NCI-H510A (cell line): ENCODE data around the gene BBLN.
"Not testable (repeated sequence)": the region's sequence is repeated elsewhere in the genome, so short reads cannot be mapped to it uniquely, and the experiment has no call there.

Experiments used
- DNase-seq: peaks from one replicate; lab custom pipeline; 2025; lab: John Stamatoyannopoulos, UW

The BBLN gene

DNA sequence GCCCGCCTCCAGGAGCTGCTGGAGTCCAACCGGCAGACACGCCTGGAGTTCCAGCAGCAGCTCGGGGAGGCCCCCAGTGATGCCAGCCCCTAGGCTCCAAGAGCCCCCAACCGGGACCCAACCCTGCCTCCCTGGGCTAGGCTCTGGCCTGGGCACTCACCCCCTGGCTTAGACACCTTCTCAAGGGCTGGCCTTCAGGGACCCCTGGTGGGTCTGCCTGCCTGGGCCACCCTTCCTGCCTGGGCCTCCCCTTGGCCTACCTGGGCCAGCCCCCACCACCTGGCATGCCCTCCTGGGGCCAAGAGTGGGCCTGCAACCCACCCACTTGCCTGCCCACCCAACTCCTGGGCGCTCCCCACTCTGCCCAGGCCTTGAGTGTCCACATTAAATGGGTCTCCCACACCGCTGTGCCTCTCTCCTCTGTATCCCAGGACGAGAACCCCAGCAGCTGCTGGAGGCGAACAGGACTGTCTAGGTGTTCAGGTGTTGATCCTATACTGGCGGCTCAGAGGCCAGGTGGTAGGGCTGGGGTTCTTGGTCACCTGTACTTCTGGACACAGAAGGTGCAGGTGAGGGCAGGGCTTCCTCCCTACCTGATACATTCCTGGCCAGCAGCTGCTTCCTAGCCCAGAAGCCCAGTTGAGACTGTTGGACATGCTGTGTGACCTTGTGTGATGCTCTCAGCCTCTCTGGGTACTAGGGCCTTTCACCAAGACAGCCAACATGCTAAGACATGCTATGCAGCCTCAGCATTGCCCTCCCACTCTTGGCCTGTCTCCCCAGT is 3.6 kb downstream of the BBLN start:
- no peak for DNase-seq

DNA sequence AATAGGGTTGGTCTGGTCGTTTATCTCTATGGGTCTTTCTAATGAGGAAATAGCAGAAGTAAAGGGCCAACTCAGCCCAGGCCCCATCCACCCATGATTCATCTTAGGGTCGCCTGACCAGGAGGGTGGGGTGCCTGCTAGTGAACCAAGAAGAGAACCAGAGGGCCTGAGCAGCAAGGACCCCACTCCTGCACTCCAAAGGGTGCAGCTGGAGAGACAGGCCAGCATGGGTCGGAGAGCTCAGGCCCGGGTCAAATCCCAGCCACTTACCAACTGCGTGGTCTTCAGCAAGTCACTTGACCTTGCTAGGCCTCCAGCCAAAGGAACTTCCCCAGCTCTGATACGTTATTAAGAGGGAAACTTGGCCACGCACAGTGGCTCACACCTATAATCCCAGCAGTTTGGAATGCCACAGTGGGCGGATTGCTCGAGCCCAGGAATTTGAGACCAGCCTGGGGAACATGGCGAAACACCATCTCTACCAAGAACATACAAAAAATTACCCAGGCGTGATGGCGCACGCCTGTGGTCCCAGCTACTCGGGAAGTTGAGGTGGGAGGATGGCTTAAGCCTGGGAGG is 4.3 kb downstream of the BBLN start:
- DNase-seq = no peak

DNA sequence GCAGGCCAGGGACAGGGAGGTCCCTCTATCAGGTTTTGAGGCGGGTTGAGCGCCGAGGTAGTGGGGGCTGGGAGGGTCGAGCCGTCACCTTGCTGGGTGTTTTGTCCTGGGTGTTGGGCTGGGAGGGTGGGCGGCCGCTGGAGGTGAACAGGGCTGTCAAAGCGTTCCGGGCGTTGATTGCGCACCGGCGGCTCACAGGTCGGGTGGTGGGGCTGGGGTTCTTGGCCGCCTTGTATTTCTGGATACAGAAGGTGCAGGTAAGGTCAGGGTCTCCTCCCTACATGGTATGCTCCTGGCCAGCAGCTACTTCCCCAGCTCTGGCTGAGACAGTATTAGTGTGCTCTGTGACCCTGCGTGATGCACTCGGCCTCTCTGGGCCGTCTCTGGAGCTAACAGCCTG is 6.1 kb downstream of the BBLN start:
- no peak for DNase-seq

DNA sequence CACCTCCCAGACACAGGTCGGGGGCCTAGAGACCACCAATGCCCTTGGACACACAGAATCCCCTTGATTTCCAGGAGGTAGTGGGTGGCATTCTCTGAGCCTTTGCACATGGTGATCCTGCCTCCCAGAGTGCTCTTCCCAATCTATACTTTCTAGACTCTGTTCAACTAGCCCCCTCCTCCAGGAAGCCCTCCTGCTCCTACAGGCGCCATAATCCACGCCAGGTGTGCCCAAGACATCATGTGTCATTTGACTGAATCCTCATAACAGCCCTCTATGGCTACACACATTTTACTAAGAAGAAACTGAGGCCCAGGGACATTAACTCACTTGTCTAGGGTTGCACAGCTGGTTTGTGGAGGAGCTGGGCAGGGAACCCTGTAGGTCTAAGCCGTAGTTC is 7.1 kb downstream of the BBLN start:
- no peak for DNase-seq

DNA sequence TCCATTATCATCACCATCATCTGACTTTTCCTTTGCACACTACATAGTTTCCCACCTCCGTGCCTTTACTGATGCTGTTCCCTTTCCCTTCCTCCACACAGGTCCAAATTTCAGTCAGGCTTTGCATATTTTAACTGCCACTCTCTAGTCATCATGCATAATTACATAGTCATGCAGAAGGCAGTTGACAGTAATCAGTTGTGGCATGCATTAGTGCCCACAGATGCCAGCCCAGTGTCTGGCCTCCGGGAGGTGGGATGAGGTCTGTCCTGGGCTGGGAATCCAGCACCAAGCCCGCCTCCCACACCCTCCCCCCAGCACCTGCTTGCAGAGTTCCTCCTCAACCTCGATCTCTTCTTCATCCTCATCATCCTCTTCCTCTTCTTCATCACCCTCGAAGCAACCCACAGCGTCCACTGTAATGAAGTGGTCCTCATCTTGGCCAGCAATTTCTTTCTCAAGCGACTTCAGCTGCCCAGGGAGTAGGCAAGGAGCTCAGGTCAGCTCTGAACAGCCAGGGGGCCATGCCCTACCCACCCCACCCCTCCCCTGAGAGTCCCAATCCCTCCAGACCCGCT is 8.8 kb downstream of the BBLN start:
- DNase-seq = no peak

DNA sequence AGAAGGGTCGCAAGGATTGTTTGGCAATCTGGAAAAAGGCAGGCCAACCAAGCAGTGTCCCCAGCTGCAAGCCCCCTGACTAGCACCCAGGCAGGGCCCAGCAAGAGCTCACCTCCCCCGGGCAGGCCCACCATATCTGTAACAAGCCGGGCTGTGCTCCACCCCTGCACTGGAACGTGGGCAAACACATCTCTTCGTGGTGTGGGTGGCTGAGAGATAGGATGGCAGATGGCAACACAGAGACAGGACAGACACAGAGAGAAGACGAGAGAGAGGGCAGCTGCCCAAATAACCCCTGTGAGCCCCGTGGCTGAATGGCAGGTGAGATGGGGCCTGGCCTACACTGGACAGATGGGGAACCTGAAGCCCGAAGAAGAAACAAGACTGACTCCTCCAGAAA is 9.4 kb downstream of the BBLN start:
- DNase-seq = no peak

DNA sequence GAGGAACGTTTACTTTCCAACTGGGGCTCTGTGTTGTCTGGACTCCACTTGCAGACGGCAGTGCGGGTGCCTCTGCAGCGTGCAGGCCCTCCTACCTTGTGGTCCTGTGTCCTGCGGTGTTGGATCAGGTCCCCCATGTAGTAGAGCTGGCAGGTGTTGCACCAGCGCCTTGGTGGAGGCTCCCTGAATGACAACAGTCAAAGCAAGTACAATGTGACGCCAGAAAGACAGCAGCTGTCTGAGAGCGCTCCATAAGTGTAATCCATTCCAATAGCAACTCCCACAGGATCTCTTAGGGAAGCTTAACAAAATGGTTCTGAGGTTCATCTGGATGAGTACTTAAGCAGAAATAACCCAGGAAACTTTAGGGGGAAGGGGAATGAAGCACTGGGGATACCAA is 9.9 kb downstream of the BBLN start:
- no peak for DNase-seq

DNA sequence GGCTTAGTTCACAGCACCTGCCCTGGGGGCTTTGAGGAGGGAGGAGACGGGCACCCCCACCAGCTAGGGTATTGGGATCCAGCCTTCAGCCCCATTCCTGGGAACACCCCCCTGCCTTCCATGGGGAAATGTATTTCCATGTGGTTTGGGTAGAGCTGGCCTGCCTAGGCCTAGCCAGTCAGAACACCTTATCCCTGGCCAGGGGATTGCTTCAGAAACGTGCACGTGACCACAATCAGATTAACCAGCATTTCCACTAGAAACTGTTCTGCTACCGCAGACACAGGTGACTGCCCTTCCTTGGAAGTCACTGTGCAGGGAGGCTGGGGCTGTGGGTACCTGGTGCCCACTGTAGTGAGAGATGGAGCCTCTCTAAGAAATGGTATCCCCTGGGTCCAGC is 14.0 kb downstream of the BBLN start:
- no peak for DNase-seq

DNA sequence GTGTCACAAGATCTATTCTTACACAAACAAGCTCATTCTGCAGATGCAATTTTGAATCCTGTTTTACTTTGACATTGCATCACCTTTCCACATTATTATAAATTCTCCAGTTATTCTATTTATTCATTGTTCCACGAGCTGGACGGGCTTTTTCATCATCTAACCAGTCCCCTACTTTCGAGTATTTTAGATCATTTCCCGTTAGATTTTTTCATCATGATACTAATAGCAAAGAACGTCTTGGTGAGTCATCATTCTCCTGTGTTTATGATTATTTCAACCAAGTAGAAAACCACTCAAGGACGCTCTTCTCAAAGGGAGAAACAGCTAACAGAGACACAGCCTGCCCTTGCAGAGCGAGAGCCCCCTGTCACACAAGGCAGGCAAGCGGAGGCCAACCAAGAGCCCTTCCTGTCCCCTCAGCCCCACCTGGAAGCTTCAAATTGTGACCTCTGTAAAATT is 15.1 kb downstream of the BBLN start:
- DNase-seq = no peak

DNA sequence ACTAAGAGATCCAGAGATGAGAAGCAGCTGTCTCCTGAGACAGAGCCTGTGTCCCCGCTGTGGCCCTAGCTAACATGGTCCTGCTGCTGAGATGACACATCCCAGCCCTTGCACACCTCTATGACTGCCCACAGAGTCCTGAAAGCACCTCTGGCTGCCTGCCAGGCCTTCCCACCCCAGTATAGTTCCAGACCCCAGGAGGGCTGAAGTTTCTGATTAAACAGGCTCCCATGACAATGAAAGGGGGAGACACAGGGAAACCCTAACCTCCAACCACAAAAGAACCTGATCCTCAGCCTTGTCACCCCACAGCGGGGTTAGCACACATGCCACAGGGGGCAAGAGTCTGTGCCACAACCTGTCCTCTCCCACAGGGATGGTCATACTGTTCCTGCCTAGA is 15.7 kb downstream of the BBLN start:
- no peak for DNase-seq

DNA sequence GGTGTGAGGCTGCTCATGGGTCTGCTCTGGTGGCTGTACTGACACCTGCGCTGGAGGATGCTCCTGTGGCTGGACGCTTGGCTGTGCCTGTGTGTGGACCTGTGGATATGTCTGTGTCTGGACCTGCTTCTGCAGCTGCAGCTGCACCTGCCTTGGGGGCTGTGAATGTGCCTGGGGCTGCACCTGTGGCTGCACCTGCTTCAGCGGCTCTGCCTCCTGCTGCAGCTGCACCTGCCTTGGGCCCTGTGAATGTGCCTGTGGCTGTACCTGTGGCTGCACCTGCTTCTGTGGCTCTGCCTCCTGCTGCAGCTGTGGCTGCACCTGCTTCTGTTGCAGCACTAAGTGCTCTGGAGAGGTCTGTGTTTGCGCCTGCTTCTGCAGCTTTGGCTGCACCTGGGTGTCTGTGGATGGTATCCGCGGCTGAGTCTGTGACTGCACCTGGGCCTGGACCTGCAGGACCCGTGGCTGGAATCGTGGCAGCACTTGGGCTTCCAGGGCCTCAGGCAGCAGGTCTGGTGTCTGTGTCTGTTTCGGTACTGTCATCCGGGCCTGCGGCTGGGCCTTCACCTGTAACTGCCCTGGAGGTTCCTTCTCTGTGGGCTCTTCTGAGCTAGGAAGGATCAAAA is 18.9 kb downstream of the BBLN start:
- DNase-seq = no peak

DNA sequence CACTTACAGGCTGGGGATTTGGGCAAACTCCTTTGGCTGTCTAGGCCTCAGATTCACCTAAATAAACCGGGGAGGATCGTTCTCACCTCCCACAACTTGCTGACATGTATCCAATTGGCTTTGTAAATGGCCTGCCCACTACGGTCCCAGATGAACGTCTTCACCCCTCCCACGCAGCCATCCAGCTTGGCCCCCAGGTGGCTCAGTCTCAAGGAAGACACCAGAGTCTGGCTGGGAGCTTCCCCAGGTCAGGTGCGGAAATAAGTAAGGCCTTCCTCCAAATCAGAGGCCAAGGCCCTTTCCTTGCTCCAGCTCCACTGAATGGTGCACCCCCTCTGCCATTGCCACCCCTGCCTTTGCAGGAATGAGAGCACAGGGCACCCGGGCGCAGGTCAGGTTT is 19.9 kb downstream of the BBLN start:
- no peak for DNase-seq

DNA sequence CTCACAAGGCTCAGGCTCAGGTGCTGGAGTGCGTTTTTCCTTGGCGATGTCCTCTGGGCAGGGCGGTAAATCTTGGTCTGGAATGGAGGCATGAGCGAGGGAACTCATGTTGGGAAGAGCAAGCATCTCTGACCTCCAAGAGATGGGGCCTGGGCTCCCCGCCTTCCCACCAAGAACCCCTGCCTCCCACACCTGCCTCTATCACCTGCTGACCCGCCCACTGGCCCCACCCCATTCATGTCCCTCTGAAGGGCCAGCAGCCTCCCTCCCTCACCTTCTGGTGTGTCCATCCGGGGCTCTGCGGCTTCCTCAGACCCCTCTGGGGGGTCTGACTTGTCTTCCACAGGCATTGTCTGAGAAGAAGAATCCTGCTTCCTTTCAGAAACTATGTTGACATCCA is 20.4 kb downstream of the BBLN start:
- DNase-seq = no peak

DNA sequence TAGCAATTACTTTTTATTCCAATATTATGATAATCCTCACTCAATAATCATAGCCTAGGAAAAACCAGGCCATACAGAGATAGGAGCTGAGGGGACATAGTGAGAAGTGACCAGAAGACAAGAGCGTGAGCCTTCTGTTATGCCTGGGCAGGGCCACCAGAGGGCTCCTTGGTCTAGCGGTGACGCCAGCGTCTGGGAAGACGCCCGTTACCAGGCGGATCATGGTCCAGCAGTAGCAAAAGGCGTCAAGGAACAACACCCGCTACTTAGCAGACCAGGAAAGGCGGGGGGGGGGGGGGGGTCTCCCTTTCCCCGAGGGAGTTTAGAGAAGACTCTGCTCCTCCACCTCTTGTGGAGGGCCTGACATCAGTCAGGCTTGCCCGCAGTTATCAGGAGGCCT is 21.4 kb downstream of the BBLN start:
- not testable (repeated sequence) for DNase-seq

DNA sequence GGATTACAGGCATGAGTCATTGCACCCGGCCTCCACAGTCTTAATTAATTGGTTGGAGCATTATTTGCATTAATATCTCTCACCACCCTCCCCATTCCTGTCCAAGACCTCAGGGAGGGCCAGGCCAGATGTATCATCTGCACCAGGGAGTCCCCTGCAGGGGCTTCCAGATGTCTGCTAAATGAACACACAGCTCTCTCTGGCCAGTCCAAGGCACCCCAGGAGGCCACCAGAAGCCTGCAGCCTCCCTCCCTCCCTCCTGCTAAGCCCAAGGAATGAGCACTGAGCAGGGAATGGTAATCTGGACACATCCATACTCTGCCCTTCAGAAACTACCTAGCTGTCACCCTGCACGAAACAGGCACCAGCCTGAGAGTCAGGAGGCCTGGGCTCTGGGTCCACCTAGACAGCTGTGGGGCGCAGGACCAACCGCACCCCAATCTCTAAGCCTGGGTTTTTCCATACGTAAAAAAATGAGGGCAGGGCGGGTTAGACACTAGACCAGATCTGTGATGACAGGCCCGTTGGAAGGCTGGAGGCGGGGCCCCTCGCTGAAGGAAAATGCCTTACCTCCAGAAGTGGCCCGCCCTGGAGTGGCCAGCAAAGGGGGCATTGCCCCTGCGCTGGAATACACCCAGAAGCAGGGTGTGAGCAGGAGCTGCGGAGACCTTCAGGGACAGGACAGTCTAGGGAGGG is 23.0 kb downstream of the BBLN start:
- DNase-seq = no peak

DNA sequence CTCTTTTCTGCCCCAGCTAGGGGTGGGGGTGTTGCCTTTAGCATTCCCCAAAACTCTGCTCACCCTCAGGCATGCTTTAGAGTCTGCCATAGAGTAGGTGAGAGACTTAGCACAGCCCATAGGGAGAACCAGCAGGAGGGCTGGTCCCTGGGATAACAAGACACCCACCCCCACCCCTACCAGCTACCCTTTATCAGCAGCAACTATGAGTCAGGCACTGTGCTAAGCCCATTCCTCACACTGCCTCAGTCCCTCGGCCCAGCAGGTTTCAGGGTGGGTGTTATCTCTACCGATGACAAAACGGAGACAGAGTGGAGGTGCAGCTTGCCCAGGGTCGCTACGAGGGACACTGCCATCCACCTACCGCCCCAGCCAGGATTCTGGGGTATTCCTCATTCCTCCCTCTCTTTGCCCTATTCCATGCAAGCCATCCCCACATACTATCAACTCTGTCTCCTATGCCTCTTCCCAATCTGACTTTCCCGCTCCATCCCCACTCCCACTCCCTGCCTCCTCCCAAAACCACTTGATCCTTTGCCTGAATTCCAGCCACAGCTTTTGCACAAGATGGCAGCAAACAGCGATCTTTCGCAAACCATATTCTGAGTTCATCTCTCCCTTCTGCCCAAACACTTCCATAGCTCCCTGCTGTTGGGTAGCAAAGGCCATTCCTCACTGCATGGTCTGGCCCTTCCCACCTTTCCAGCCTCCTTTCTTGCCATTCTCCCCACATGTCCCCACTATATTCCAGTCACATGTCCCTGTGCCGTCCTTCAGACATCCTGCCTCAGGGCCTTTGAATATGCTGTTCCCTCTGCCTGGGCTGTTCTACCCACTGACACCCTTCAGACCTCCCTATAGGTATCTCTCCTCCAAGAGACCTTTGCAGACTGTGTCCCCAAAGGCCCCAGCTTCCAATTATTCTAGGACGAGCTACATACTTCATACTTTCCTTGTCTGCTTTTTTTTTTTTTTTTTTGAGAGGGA is 26.2 kb downstream of the BBLN start:
- DNase-seq = no peak

DNA sequence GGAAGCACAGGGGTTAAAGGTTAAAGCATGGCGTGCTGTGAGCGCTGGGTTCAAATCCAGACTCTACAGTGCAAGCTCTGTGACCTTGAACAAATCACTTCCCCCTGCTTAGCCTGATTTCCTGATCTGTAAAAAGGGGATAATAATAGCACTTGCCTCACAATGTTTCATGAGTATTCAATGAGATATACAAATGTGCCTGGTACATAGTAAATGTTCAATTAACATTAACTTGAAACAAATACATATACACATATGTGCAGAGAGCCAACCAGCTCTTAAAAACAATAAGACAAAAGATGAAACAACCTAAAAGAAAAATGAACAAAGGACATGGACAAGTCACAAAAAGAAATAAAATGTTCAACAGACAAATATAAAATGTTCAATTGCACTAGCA is 27.3 kb downstream of the BBLN start:
- DNase-seq = no peak

DNA sequence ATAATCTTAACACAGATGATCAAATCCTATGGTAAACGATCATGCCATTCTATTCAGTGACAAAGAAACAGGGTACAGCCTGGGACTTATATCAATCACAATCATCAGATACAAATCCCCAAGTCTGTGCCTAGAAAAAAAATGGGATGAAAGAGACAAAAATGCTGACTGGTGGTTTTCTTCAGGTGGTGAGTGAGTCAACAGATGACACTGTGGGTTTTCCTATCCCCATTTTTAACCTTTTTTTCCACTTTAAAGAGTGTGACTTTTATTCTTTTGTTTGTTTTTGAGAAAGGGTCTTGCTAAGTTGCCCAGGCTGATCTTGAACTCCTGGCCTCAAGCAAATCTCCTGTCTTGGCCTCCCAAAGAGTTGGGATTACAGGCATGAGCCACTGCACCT is 28.1 kb downstream of the BBLN start:
- DNase-seq = no peak

DNA sequence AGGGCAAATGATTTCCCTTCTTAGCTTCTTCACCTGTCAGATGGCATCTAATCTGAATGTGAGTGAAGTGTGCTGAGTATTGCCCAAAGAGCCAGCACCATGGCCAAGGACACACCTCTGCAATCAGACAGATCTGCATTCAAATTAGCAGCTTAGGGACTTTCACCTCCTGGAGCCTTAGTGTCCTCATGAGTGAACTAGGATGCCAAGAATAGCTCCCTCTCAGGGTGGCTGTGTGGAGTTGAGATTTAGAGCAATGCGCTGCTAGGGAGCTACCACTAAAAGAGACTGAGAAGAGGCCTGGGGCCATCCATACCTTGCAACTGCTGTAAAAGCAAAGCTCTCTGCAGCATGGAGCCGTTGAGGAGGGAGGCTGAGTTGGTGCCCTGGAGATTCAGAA is 29.9 kb downstream of the BBLN start:
- DNase-seq = no peak

DNA sequence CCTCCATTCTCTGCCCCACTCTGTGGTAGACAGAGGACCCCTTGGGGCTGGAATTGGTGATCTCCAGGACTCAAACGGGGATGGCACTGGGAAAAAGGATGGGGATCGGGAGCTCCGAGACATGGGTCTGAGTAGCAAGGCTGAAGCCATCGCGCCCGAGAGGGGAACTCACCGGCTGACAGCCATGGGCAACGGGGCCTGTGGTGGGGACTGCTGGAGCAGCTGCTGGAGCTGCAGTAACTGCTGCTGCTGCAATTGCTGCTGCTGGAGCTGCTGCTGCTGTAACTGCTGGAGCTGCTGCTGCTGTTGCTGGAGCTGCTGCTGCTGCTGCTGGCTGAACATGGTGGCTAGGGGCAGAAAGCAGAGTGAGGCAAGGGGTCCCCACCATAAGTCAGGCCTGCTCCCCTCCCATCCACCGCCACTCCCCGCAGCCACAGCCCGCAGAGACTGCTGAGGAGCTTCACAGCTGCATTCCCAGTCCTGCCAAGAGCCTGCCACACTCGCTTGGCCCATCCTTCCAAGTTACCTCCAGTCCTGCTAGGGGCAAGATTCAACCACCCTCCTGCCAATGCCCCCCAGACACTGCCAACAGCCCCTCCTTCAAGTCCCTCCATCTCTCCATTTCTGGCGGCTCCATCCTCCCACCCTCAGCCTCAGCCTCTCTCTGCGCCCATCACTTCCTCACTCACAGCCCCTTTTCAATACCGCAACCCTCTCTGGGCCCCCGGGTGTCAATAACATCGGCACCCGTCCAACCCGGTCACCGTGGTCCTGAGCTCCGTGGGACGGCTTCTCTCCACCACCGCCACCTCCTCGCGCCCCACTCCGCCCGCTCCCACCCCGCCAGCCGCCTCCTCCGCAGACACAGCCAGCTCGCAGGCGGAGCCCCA is 30.7 kb downstream of the BBLN start:
- DNase-seq = no peak
